Natural killer cell treated with Interleukin-12 subunit alpha and Interleukin-12 subunit beta and Interleukin-15 and Interleukin-18, amount 100 ng/mL, for 72 hours (primary cell): ENCODE measurements around the gene KLC3. TPM values are rescaled to one million over a fixed set of nuclear protein-coding genes. Genes with fewer than 3 reads are reported as not detected.

Experiments
- ATAC-seq, 2 donors: fragments of 150-1000 bp; cut with Tn5 transposase in 1 of 2; sonication (Bioruptor Pico), chemical (Tn5 transposase) in 1 of 2; 2 replicates each; pipeline ENCODE4 v1.10.0; 2021
- DNase-seq: peaks from one replicate; pipeline ENCODE4 v3.0.0; 2022; ENCODE audit warnings: low spot score
- H3K27ac Mint-ChIP-seq, 2 donors: 1 replicate in 1 of 2; 2 replicates in 1 of 2; pipeline ENCODE4 v1.8.0; 2022; ENCODE audit warnings: mixed read lengths in 2 of 2, mild to moderate bottlenecking in 1 of 2, moderate library complexity in 1 of 2
- H3K27me3 Mint-ChIP-seq, 2 donors: 1 replicate in 1 of 2; 2 replicates in 1 of 2; pipeline ENCODE4 v1.8.0; 2022; ENCODE audit warnings: mixed read lengths in 2 of 2
- H3K36me3 Mint-ChIP-seq: one replicate; pipeline ENCODE4 v1.8.0; 2022; ENCODE audit warnings: mixed read lengths
- H3K4me1 Mint-ChIP-seq, 2 donors: 1 replicate in 1 of 2; 2 replicates in 1 of 2; pipeline ENCODE4 v1.8.0; 2022; ENCODE audit warnings: low read depth in 2 of 2, mixed read lengths in 2 of 2, mild to moderate bottlenecking in 1 of 2
- H3K4me3 Mint-ChIP-seq: one replicate; pipeline ENCODE4 v1.8.0; 2022; ENCODE audit warnings: mixed read lengths
- H3K9me3 Mint-ChIP-seq: 2 replicates; pipeline ENCODE4 v1.8.0; 2022; ENCODE audit warnings: mixed read lengths
- total RNA-seq, 2 donors: library from RNA; stranded (reverse); gene quantifications; one replicate each; pipeline ENCODE4 v1.2.3, GENCODE V29; 2022

KLC3 gene
- total RNA-seq, 2 donors from 2014 or later, result not detected

DNA sequence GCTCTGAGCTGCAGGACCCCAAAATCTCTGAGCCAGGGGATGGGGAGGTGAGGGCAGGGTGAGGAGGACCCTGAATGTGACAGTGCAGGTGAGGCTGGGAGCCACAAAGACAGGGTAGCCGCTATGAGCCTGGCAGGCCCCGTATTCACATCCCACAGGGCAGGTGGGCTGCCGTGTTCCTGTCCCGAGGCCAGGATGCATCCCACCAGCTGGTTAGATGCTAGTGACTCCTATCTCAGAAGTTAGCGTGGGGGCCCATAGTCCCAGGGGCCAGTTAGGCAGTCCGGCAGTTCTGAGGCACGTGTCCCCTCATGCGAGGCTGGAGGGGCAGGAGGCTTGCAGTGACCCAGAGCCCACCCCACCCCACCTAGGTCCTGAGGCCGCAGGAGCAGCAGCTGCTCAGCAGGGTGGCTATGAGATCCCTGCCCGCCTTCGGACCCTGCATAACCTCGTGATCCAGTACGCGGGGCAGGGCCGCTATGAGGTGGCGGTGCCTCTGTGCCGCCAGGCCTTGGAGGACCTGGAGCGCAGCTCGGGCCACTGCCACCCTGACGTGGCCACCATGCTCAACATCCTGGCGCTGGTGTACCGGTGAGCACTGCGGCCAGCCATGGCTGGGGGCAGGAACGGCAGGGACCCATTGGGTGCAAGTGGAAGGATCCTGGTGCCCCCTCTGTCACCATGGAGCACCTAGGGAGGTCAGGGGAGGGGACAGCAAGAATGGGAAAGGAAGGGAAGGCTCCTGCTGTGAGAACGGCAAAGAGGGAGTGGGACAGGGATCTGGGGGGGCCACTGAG lies 7.2 kb downstream of the KLC3 start:
- DNase-seq (no peak), ATAC-seq (no peak)
- Mint-ChIP-seq H3K4me1 (no peaks in the 10 kb centered on the region), H3K36me3 (no peaks in the 10 kb centered on the region), H3K27me3 (peaks cover 0 to 6% of the 10 kb centered on the region in 2 donors), H3K4me3 (no peak overlapping the region), H3K27ac (no peak overlapping the region), H3K9me3 (no peaks in the 10 kb centered on the region)

DNA sequence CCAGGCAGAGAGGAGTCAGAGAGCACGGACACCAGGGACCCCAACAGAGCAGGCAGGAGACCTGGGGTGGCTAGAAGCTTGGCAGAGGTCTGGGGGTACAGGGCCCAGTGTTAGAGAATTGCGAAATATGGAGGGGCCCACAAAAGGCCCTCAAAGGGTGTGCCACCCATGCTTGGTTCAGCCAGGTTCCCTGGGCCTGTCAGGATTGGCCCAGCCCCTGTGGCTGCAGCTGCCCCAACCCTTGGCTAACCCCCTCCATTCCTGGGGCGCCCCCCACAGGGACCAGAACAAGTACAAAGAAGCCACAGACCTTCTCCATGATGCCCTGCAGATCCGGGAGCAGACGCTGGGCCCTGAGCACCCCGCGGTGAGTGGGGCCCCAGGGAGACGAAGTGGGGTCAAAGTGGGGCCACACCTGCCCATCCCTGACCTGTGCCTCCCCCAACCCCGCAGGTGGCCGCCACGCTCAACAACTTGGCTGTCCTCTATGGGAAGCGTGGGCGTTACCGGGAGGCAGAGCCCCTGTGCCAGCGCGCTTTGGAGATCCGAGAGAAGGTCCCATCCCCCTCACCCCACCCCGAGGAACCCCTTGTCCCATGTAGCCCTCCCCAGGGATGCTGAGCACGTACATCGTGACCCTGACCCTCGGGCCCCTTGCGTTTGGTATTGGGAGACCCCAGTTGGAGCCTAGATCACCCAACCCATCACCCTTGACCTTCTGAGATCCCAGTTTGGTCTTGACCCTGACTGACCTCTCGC lies 8.0 kb downstream of the KLC3 start:
- no peak overlapping the region for H3K4me3 Mint-ChIP-seq
- peaks cover 0 to 6% of the 10 kb centered on the region in 2 donors for H3K27me3 Mint-ChIP-seq
- peaks cover 0 to 3% of the 10 kb centered on the region in 2 donors for H3K4me1 Mint-ChIP-seq
- no peak for ATAC-seq
- H3K9me3 Mint-ChIP-seq, result no peaks in the 10 kb centered on the region
- DNase-seq, result no peak
- no peaks in the 10 kb centered on the region for H3K36me3 Mint-ChIP-seq
- no peak overlapping the region for H3K27ac Mint-ChIP-seq

DNA sequence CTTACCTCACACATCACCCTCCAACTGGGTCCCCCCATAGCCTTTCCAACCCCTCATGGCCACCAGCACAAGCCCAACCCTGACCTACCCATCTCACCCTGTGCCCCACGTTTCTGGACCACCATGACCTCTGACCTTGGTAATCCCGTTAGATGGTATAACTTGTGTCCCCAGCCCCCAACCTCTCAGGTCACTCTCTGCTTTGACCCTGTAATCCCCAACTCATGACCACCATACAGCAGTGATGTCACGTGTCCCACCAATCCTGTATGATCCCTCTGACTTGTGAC lies 8.5 kb downstream of the KLC3 start:
- no peak for DNase-seq

DNA sequence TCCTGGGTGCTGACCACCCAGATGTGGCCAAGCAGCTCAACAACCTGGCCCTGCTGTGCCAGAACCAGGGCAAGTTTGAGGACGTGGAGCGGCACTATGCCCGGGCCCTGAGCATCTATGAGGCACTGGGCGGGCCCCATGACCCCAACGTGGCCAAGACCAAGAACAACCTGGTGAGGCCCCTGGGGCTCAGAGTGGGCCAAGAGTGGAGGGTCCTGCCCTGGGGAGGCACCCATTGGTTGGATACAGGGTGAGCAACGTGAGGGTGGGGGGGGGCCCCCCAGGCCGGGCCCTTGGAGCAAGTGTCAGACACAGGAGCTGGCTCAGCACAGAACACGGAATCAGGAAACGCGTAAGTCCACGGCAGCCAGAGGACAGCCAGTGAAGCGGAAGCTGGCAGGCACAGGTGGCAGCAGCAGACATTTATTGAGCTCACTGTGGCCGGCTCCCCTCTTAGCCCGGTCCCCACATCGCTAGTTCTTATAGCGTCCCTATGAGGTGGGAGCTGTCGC lies 8.9 kb downstream of the KLC3 start:
- Mint-ChIP-seq H3K4me1 (peaks cover 0 to 3% of the 10 kb centered on the region in 2 donors), H3K27me3 (peaks cover 0 to 6% of the 10 kb centered on the region in 2 donors), H3K27ac (no peak overlapping the region), H3K4me3 (no peak overlapping the region), H3K9me3 (no peaks in the 10 kb centered on the region), H3K36me3 (no peaks in the 10 kb centered on the region)
- ATAC-seq, result no peak
- DNase-seq, result no peak

More for the DNA sequence above, 8.5 kb downstream of the KLC3 start:
- no peaks in the 10 kb centered on the region for H3K36me3 Mint-ChIP-seq
- peaks cover 0 to 3% of the 10 kb centered on the region in 2 donors for H3K4me1 Mint-ChIP-seq
- no peaks in the 10 kb centered on the region for H3K9me3 Mint-ChIP-seq
- H3K4me3 Mint-ChIP-seq, result no peak overlapping the region
- no peak for ATAC-seq
- H3K27me3 Mint-ChIP-seq, result peaks cover 0 to 6% of the 10 kb centered on the region in 2 donors
- no peak overlapping the region for H3K27ac Mint-ChIP-seq

DNA sequence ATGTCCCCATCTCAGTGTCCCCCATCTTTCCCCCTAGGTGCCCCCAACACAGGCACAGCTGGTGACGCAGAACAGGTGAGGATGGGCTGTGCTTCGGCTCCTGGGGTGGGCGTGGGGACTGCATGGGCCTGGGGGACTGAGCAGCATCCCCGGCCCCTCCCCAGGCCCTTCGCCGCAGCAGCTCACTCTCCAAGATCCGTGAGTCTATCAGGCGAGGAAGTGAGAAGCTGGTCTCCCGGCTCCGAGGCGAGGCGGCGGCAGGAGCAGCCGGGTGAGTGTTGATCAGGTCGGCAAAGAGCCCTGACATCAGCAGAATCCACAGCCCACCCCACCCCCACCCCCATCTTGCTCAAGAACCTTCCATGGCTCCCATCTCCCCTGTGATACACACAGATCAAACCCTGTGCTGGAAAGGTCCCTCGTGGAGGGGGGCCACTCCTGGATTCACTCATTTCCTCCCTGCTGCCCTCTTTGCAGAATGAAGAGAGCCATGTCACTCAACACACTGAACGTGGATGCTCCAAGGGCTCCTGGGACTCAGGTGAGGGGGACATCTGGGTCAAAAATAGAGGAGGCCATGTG lies 10.0 kb downstream of the KLC3 start:
- DNase-seq (no peak), ATAC-seq (no peak)
- Mint-ChIP-seq H3K4me3 (no peak overlapping the region), H3K4me1 (peaks cover 0 to 3% of the 10 kb centered on the region in 2 donors), H3K9me3 (no peaks in the 10 kb centered on the region), H3K27me3 (peaks cover 0 to 3% of the 10 kb centered on the region in 2 donors), H3K36me3 (no peaks in the 10 kb centered on the region), H3K27ac (no peak overlapping the region)

DNA sequence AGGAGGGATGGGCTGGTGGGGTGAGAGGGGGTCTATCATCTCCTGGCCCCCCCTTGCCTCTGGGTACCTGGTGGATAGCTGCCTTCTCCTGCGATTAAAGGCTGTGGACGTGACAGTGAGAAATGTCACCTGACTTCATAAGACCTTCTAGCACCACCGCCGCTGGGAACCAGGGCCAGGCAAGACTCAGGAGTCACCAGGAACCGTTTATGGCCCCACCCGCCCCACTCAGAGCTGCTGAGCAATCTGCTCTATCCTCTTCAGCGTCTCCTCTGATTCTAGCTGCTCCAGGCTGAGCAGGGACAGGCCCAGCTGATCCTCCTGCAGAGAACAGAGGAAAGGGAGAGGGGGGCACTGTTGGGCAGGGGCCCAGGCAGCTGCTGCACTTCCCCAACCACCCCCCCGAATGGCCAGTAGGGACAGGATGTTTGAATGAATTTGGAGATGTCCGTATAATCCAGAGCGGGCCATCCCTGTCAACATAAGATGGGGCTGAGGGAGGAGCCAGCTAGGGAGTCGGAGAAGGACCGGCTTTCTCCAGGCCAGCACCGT lies 10.9 kb downstream of the KLC3 start:
- no peak overlapping the region for H3K4me3 Mint-ChIP-seq
- H3K4me1 Mint-ChIP-seq, result peaks cover 0 to 3% of the 10 kb centered on the region in 2 donors
- no peaks in the 10 kb centered on the region for H3K36me3 Mint-ChIP-seq
- H3K27ac Mint-ChIP-seq, result no peak overlapping the region
- no peaks in the 10 kb centered on the region for H3K9me3 Mint-ChIP-seq
- DNase-seq (no peak), ATAC-seq (no peak)
- H3K27me3 Mint-ChIP-seq, result no peaks in the 10 kb centered on the region

DNA sequence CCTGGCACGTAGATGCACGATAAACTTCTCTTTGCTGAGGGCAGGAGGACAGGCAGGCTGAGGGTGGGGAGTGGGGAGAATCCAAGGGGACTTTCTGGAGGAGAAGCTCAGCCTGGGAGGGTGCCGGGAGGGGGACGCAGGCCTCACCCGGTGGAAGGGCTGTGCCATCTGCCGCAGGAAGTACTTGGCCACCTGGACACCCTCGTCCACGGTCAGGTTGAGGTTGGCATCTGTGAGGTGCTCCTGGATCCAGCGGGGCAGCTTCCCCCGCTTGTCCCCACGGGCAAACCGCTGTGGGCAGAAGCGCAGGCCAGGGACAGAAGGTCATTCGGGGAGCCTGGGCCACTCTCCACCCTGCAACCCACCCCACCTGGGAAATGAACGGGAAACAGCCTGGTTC lies 11.5 kb downstream of the KLC3 start:
- DNase-seq (no peak), ATAC-seq (no peak)
- Mint-ChIP-seq H3K27me3 (no peaks in the 10 kb centered on the region), H3K9me3 (no peaks in the 10 kb centered on the region), H3K4me1 (peaks cover 0 to 3% of the 10 kb centered on the region in 2 donors), H3K4me3 (no peak overlapping the region), H3K36me3 (no peaks in the 10 kb centered on the region), H3K27ac (no peak overlapping the region)

DNA sequence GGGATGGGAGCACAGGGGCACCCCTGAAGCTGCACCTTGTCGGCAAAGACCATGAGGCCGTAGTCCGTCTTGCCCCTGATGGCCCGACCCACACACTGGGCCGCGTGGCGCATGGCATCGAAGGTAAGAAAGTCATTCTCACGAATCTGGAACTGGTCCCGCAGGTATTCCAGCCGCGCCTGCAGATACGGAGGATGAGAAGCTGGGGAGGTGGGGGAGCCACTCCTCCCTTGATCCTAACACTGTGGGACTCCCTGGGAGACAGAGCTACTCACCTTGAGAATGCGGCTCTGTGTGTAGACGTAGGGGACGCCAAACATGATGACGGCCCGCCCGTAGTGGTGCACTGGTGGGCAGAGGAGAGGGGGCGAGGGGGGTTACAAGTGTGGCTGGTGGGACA lies 11.9 kb downstream of the KLC3 start:
- Mint-ChIP-seq H3K27ac (no peak overlapping the region), H3K4me1 (peaks cover 0 to 3% of the 10 kb centered on the region in 2 donors), H3K36me3 (no peaks in the 10 kb centered on the region), H3K9me3 (no peaks in the 10 kb centered on the region), H3K27me3 (no peaks in the 10 kb centered on the region), H3K4me3 (no peak overlapping the region)
- ATAC-seq (no peak), DNase-seq (no peak)

DNA sequence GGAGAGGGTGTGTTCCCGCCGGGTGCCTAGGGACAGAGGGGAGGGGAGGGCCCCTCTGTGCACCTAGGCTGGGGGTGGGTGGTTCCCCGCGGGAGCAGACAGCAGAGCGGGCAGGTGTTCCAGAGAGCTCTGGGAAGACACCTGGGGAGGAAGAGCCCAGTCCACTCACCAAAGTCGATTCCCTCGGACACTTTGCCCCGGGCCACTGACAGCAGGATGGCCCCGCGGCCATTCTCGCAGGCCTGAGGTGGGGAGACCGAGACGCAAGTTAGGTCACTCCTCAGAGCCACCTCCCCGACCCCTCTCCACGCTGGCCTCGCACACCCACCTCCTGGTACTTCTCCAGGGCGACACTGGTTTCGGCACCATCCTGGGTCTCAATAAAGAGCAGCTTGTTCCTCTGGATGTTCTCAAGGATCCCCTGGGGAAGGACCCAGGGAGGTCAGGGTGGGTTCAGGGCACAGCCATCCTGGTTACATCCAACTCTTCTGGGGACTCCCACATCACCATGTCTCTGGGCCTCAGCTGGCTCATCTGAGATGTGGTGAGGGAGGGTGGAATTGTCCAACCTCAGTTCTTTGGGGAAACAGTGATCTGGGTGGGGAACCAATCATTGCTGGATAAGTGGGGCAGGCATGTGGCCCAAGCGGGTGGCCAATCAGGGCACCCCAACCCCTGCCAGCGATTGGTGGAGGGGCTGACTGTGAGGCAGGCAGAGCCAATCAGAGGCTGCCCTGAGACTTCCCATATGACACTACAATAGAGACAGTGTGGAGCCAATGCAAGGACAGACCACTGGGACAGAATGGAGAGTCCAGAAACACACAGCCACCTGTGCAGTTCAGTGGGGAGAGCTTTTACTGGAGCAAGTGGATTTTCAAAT lies 12.6 kb downstream of the KLC3 start:
- H3K9me3 Mint-ChIP-seq, result no peaks in the 10 kb centered on the region
- DNase-seq (no peak), ATAC-seq (no peak)
- H3K4me3 Mint-ChIP-seq, result no peak overlapping the region
- peaks cover 0 to 3% of the 10 kb centered on the region in 2 donors for H3K4me1 Mint-ChIP-seq
- H3K27ac Mint-ChIP-seq, result no peak overlapping the region
- no peaks in the 10 kb centered on the region for H3K36me3 Mint-ChIP-seq
- no peaks in the 10 kb centered on the region for H3K27me3 Mint-ChIP-seq

DNA sequence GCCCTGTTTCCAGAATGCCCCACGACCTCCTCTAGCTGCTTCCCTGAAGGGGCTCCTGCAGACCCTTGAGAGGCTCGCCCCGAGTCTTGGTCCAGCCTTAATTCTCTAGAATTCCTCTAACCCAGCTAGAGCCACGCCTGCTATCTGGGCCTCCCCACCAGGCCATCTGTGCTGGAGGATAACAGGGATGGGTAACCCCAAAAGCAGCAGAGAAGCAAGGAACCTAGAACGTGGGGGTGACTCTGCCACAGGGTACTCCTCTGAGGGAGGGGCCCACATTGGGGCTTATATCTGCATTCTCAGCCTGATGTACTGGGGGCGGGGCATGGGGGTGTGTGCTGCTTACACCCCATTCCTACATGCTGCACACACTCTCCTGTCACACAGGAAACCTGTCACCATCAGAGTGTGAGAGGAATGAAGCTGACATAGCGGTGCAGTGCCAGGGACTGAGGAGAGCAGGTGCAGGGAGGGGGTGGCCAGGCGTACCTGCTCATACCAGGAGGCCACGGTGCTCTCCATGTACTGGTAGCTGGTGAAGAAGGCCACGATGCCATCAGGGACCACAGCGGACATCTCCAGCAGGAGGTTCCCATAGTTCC lies 13.8 kb downstream of the KLC3 start:
- H3K4me3 Mint-ChIP-seq, result no peak overlapping the region
- H3K27ac Mint-ChIP-seq, result no peak overlapping the region
- H3K36me3 Mint-ChIP-seq, result no peaks in the 10 kb centered on the region
- H3K4me1 Mint-ChIP-seq, result peaks cover 0 to 3% of the 10 kb centered on the region in 2 donors
- no peaks in the 10 kb centered on the region for H3K9me3 Mint-ChIP-seq
- ATAC-seq (no peak), DNase-seq (no peak)
- H3K27me3 Mint-ChIP-seq, result no peaks in the 10 kb centered on the region

DNA sequence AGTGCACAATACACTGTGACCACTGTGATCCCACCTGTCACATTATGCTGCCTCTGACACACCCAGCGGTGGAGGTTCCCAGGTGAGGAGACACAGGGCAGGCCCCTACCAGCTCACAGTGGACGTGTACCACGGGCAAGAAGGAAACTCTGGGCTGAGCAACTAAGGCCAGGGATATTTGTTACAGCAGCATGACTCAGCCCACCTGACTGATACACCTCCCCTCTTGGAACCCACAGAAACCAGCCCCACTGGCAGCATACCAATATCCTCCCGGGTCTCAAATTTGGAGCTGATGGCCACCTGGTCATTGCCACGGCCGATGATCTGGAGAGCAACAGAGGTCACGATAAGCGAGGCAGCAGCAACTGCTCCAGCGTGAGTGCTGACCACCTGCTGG lies 14.9 kb downstream of the KLC3 start:
- Mint-ChIP-seq H3K9me3 (no peaks in the 10 kb centered on the region), H3K27me3 (no peaks in the 10 kb centered on the region), H3K36me3 (no peaks in the 10 kb centered on the region), H3K27ac (no peak overlapping the region), H3K4me1 (peaks cover 0 to 3% of the 10 kb centered on the region in 2 donors), H3K4me3 (no peak overlapping the region)
- DNase-seq (no peak), ATAC-seq (no peak)

DNA sequence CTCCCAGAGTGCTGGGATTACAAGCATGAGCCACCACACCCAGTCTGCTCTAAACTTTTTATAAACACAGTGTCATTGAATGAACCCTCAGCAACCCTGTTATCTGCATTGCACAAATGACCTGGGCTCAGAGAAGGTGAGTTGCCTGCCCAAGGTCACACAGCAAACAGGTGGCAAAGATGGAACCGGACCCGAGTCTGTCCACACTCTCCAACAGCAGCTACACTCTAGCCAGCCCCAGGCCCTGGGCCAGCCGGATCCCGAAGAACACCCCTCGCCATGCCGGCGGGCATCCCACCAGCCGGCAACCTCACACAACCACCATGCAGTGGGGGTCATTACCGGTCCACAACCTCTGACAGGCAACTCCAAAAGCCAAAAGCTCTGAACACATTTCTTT lies 15.4 kb downstream of the KLC3 start:
- Mint-ChIP-seq H3K27me3 (no peaks in the 10 kb centered on the region), H3K27ac (no peak overlapping the region), H3K9me3 (no peaks in the 10 kb centered on the region), H3K36me3 (no peaks in the 10 kb centered on the region), H3K4me1 (peaks cover 0 to 3% of the 10 kb centered on the region in 2 donors), H3K4me3 (no peak overlapping the region)
- DNase-seq (no peak), ATAC-seq (no peak)
